ENCODE results near the gene KRTAP12-4. TPM values are rescaled to one million over a fixed set of nuclear protein-coding genes. Genes with fewer than 3 reads are reported as not detected.
"Not testable (repeated sequence)": the region's sequence is repeated elsewhere in the genome, so short reads cannot be mapped to it uniquely, and the experiment has no call there.

KRTAP12-4 gene
- total RNA-seq, 1 donor from 2014 or later = not detected

- TF ChIP-seq CTCF (IDR thresholded peaks at IDR 0.05; ENCODE audit: unreplicated experiment) = no peak
- no peak overlapping the region for H3K27ac Mint-ChIP-seq (ENCODE audit: unreplicated experiment)
- peaks cover 4% of the 10 kb centered on the region for H3K27me3 Mint-ChIP-seq (ENCODE audit: unreplicated experiment)
- H3K4me1 Mint-ChIP-seq (ENCODE audit: unreplicated experiment) = peaks cover 2% of the 10 kb centered on the region
- H3K36me3 Mint-ChIP-seq (ENCODE audit: low read depth, unreplicated experiment) = peaks cover 15% of the 10 kb centered on the region
- H3K4me3 Mint-ChIP-seq (ENCODE audit: unreplicated experiment) = no peak overlapping the region
- peaks cover 4% of the 10 kb centered on the region for H3K9me3 Mint-ChIP-seq (ENCODE audit: unreplicated experiment)
- no peak for DNase-seq (ENCODE audit: low spot score)
These were observed 25.6 kb downstream of the KRTAP12-4 start for GRCh38 chr21:44628707-44629391.

GRCh38 chr21:44627831-44628233, 26.6 kb downstream of the KRTAP12-4 start:
- not testable (repeated sequence) for H3K4me3 Mint-ChIP-seq (ENCODE audit: unreplicated experiment); H3K27me3 Mint-ChIP-seq (ENCODE audit: unreplicated experiment); H3K27ac Mint-ChIP-seq (ENCODE audit: unreplicated experiment); H3K4me1 Mint-ChIP-seq (ENCODE audit: unreplicated experiment); H3K9me3 Mint-ChIP-seq (ENCODE audit: unreplicated experiment); DNase-seq (ENCODE audit: low spot score)
- H3K36me3 Mint-ChIP-seq (ENCODE audit: low read depth, unreplicated experiment) = peaks cover 15% of the 10 kb centered on the region

- H3K4me1 Mint-ChIP-seq (ENCODE audit: unreplicated experiment); H3K27ac Mint-ChIP-seq (ENCODE audit: unreplicated experiment); H3K27me3 Mint-ChIP-seq (ENCODE audit: unreplicated experiment); H3K9me3 Mint-ChIP-seq (ENCODE audit: unreplicated experiment); H3K4me3 Mint-ChIP-seq (ENCODE audit: unreplicated experiment); DNase-seq (ENCODE audit: low spot score): not testable (repeated sequence)
- peaks cover 15% of the 10 kb centered on the region for H3K36me3 Mint-ChIP-seq (ENCODE audit: low read depth, unreplicated experiment)
These were observed 27.2 kb downstream of the KRTAP12-4 start for GRCh38 chr21:44627181-44627822.

- no peak for TF ChIP-seq CTCF (IDR thresholded peaks at IDR 0.05; ENCODE audit: unreplicated experiment)
- H3K4me3 Mint-ChIP-seq (ENCODE audit: unreplicated experiment) = no peak within 1 kb of the TSS
- no peak within 1 kb of the TSS for H3K27ac Mint-ChIP-seq (ENCODE audit: unreplicated experiment)
- H3K27me3 Mint-ChIP-seq (ENCODE audit: unreplicated experiment) = peaks cover 7% of the 10 kb centered on the region
- H3K9me3 Mint-ChIP-seq (ENCODE audit: unreplicated experiment) = peaks cover 2% of the 10 kb centered on the region
- DNase-seq (ENCODE audit: low spot score) = no peak
- H3K36me3 Mint-ChIP-seq (ENCODE audit: low read depth, unreplicated experiment) = peaks cover 9% of the 10 kb centered on the region
- peaks cover 2% of the 10 kb centered on the region for H3K4me1 Mint-ChIP-seq (ENCODE audit: unreplicated experiment)
These were observed 27.8 kb downstream of the KRTAP12-4 start, which contains the start of gene KRTAP10-9 for GRCh38 chr21:44626673-44627143. TSS of gene KRTAP10-9 (plus strand) at chr21:44627093. CDS start at chr21:44627172, 79 bp downstream.

GRCh38 chr21:44626262-44626661, 28.2 kb downstream of the KRTAP12-4 start:
- no peak for TF ChIP-seq CTCF (IDR thresholded peaks at IDR 0.05; ENCODE audit: unreplicated experiment)
- Mint-ChIP-seq H3K27me3 (ENCODE audit: unreplicated experiment) (peaks cover 7% of the 10 kb centered on the region), H3K9me3 (ENCODE audit: unreplicated experiment) (no peaks in the 10 kb centered on the region), H3K36me3 (ENCODE audit: low read depth, unreplicated experiment) (peaks cover 7% of the 10 kb centered on the region), H3K4me3 (ENCODE audit: unreplicated experiment) (no peak overlapping the region), H3K27ac (ENCODE audit: unreplicated experiment) (no peak overlapping the region), H3K4me1 (ENCODE audit: unreplicated experiment) (peaks cover 2% of the 10 kb centered on the region)
- DNase-seq (ENCODE audit: low spot score) = no peak

- Mint-ChIP-seq H3K9me3 (ENCODE audit: unreplicated experiment) (no peaks in the 10 kb centered on the region), H3K4me3 (ENCODE audit: unreplicated experiment) (no peak overlapping the region), H3K27me3 (ENCODE audit: unreplicated experiment) (peaks cover 7% of the 10 kb centered on the region), H3K27ac (ENCODE audit: unreplicated experiment) (no peak overlapping the region), H3K36me3 (ENCODE audit: low read depth, unreplicated experiment) (peaks cover 7% of the 10 kb centered on the region), H3K4me1 (ENCODE audit: unreplicated experiment) (peaks cover 2% of the 10 kb centered on the region)
- TF ChIP-seq CTCF (IDR thresholded peaks at IDR 0.05; ENCODE audit: unreplicated experiment) = no peak
- no peak for DNase-seq (ENCODE audit: low spot score)
These were observed 28.7 kb downstream of the KRTAP12-4 start for GRCh38 chr21:44625756-44626155.

Data from endothelial cell (in vitro differentiated cells).